Upper lobe of left lung (tissue), 4 donors: ENCODE data around the gene SNAI3.

Source experiments
- CTCF ChIP-seq, 6 experiments: fragments of 450-650 bp in 4 of 6; fragments of 200-600 bp in 2 of 6; sonication (generic) in 2 of 6; IDR thresholded peaks; one replicate each; pipeline ENCODE4 v1.5.1; 2016 to 2019; ENCODE audit warnings: antibody characterized with exemption in 6 of 6
- EP300 ChIP-seq, 4 donors: sonication (generic); formaldehyde crosslinking; IDR thresholded peaks; one replicate each; pipeline ENCODE4 v1.5.1; 2017; ENCODE audit warnings: antibody characterized with exemption in 4 of 4, control low read depth in 2 of 4
- POLR2AphosphoS5 ChIP-seq, 2 donors: sonication (generic); formaldehyde crosslinking; IDR thresholded peaks; one replicate each; pipeline ENCODE4 v1.5.1; 2017; ENCODE audit warnings: antibody characterized with exemption in 2 of 2

- TF ChIP-seq CTCF (IDR thresholded peaks at IDR 0.05), result no peak
- no peak for TF ChIP-seq EP300 (IDR thresholded peaks at IDR 0.05)
- TF ChIP-seq POLR2AphosphoS5 (IDR thresholded peaks at IDR 0.05), result no peak
Observed at GRCh38 chr16:88658714-88659113, 27.6 kb downstream of the SNAI3 start.
